Measurements from ENCODE around the gene RASSF7. TPM values are rescaled to one million over a fixed set of nuclear protein-coding genes. Genes with fewer than 3 reads are reported as not detected.

The RASSF7 gene
- polyA plus RNA-seq, 1 donor from 2014 or later: 37.1 TPM

- no peak overlapping the region for H3K27ac ChIP-seq (ENCODE audit: low read length)
- no peaks in the 10 kb centered on the region for H4K20me1 ChIP-seq (ENCODE audit: insufficient read depth)
- no peaks in the 10 kb centered on the region for H3F3A ChIP-seq (ENCODE audit: insufficient read depth, low read length, poor library complexity, severe bottlenecking)
- H3K79me2 ChIP-seq (replicated peaks; ENCODE audit: insufficient read depth, low read length): no peaks in the 10 kb centered on the region
- H3K9me3 ChIP-seq (ENCODE audit: low read length): no peaks in the 10 kb centered on the region
- no peak overlapping the region for H3K9ac ChIP-seq (ENCODE audit: low read length)
- H3K36me3 ChIP-seq (ENCODE audit: insufficient read depth, low read length): no peaks in the 10 kb centered on the region
- no peak for TF ChIP-seq MXI1 (conservative IDR thresholded peaks at IDR 0.05; ENCODE audit: poor library complexity, severe bottlenecking)
- no peak for TF ChIP-seq EP300 (conservative IDR thresholded peaks at IDR 0.05; ENCODE audit: poor library complexity, severe bottlenecking)
- no peak for TF ChIP-seq RAD21 (conservative IDR thresholded peaks at IDR 0.05)
- H2AFZ ChIP-seq (ENCODE audit: low read depth, low read length): no peak overlapping the region
- no peak overlapping the region for H3K4me2 ChIP-seq (ENCODE audit: low read length)
- H3K27me3 ChIP-seq (ENCODE audit: insufficient read depth, low read depth, low read length): no peaks in the 10 kb centered on the region
- H3K4me3 ChIP-seq (ENCODE audit: low read length): no peak overlapping the region
- no peaks in the 10 kb centered on the region for H3K9me2 ChIP-seq (ENCODE audit: insufficient read depth, low read length)
Measured at GRCh38 chr11:528815-529727, 31.7 kb upstream of the RASSF7 start.

GRCh38 chr11:529728-530411 lies 30.9 kb upstream of the RASSF7 start:
- TF ChIP-seq CTCF (IDR thresholded peaks at IDR 0.05; ENCODE audit: poor library complexity, severe bottlenecking): no peak
- no peak for TF ChIP-seq EP300 (conservative IDR thresholded peaks at IDR 0.05; ENCODE audit: poor library complexity, severe bottlenecking)
- TF ChIP-seq RAD21 (conservative IDR thresholded peaks at IDR 0.05): no peak
- TF ChIP-seq MXI1 (conservative IDR thresholded peaks at IDR 0.05; ENCODE audit: poor library complexity, severe bottlenecking): no peak
- no peak for TF ChIP-seq POLR2AphosphoS5 (IDR thresholded peaks at IDR 0.05)
- TF ChIP-seq REST (IDR thresholded peaks at IDR 0.05; ENCODE audit: borderline replicate concordance): no peak
- TF ChIP-seq SMC3 (conservative IDR thresholded peaks at IDR 0.05; ENCODE audit: poor library complexity): no peak
- no peak for TF ChIP-seq TAF1 (IDR thresholded peaks at IDR 0.05; ENCODE audit: low read depth)
- Histone ChIP-seq H3K27me3 (ENCODE audit: insufficient read depth, low read depth, low read length) (no peaks in the 10 kb centered on the region), H4K20me1 (ENCODE audit: insufficient read depth) (no peaks in the 10 kb centered on the region), H3K4me3 (ENCODE audit: low read length) (no peak overlapping the region), H3F3A (ENCODE audit: insufficient read depth, low read length, poor library complexity, severe bottlenecking) (no peaks in the 10 kb centered on the region), H3K79me2 (replicated peaks; ENCODE audit: insufficient read depth, low read length) (peaks cover 7% of the 10 kb centered on the region), H3K36me3 (ENCODE audit: insufficient read depth, low read length) (no peaks in the 10 kb centered on the region), H3K9me3 (ENCODE audit: low read length) (no peaks in the 10 kb centered on the region), H3K9me2 (ENCODE audit: insufficient read depth, low read length) (no peaks in the 10 kb centered on the region), H3K27ac (ENCODE audit: low read length) (no peak overlapping the region), H2AFZ (ENCODE audit: low read depth, low read length) (no peak overlapping the region), H3K9ac (ENCODE audit: low read length) (no peak overlapping the region), H3K4me2 (ENCODE audit: low read length) (no peak overlapping the region)
